GM06990 (cell line): ENCODE results near the gene EIF4E1B.

Experiments used
- DNase-seq: peaks from one replicate; pipeline ENCODE4 v3.0.0-alpha.2; 2011; ENCODE audit not compliant: insufficient read length; ENCODE audit errors: extremely low read depth
- H3K27me3 ChIP-seq: replicated peaks from 2 replicates; pipeline ENCODE4 v1.6.0; 2011; ENCODE audit warnings: low read length; ENCODE audit not compliant: control insufficient read depth, insufficient read depth
- H3K36me3 ChIP-seq: 2 replicates; pipeline ENCODE4 v1.5.1; 2011; ENCODE audit warnings: low read length; ENCODE audit not compliant: control insufficient read depth, insufficient read depth
- H3K4me3 ChIP-seq: replicated peaks from 2 replicates; pipeline ENCODE4 v1.5.1; 2011; ENCODE audit warnings: low read depth, mild to moderate bottlenecking, control low read depth, low read length
- TF ChIP-seq, protein P1 (sequence below): IDR thresholded peaks from 2 replicates; pipeline ENCODE4 v1.5.1; 2011; ENCODE audit warnings: low read length, control low read depth, mild to moderate bottlenecking, inconsistent platforms; ENCODE audit not compliant: insufficient read depth, poor library complexity, severe bottlenecking

The EIF4E1B gene, protein sequence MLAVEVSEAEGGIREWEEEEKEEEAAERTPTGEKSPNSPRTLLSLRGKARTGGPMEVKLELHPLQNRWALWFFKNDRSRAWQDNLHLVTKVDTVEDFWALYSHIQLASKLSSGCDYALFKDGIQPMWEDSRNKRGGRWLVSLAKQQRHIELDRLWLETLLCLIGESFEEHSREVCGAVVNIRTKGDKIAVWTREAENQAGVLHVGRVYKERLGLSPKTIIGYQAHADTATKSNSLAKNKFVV

DNA sequence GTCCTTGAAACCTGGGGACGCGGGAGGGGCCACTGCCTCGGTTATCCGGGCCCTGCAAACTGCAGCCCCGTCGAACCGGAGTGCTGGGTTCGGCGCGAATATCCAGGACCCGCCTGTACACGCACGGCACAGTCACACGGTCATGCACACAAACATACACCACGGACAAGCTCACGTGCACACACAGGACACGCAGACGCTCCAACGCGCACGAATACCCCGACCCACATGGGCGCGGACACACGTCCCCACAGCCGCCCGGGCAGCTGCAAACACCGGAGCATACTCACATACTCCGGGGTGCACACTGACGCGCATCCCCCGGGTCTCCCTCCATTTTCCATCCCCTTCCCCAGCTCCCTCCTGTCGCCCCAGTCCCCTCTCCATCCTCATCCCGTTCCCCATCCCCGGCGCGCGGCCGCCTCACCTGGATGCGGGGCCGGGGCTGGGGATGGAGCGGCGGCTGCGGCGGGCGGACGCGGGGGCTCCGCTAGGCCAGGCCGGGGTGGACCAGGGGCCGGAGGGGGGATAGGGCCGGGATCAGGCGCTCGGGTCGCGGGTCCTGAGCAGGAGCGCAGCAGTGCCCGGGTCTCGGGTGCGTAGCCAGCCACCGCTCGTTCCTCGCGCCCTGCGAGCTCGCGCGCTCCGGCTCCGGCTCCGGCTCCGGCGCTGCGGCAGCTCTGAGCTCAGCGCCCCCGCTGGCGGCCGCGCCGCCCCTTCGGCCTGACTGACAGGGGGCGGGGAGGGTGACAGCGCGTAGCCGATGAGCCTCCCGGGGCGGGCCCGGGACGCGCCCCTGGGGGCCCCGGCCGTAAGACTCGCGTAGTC, at the start of gene EIF4E1B, which contains the start of gene SNCB:
TSS of gene EIF4E1B (plus strand) at position 823 of the 828 bp plus-strand sequence. CDS start 12,113 bp downstream, outside the sequence.
TSS of gene SNCB (minus strand) at position 682 of the 828 bp plus-strand sequence. CDS start 880 bp downstream, outside the sequence.
- DNase-seq: peak; percentile 70
- Histone ChIP-seq H3K4me3 (peak within 1 kb of the TSS; percentile 43), H3K36me3 (no peaks in the 10 kb centered on the region), H3K27me3 (peaks cover 5% of the 10 kb centered on the region)
- TF ChIP-seq, protein P1, sequence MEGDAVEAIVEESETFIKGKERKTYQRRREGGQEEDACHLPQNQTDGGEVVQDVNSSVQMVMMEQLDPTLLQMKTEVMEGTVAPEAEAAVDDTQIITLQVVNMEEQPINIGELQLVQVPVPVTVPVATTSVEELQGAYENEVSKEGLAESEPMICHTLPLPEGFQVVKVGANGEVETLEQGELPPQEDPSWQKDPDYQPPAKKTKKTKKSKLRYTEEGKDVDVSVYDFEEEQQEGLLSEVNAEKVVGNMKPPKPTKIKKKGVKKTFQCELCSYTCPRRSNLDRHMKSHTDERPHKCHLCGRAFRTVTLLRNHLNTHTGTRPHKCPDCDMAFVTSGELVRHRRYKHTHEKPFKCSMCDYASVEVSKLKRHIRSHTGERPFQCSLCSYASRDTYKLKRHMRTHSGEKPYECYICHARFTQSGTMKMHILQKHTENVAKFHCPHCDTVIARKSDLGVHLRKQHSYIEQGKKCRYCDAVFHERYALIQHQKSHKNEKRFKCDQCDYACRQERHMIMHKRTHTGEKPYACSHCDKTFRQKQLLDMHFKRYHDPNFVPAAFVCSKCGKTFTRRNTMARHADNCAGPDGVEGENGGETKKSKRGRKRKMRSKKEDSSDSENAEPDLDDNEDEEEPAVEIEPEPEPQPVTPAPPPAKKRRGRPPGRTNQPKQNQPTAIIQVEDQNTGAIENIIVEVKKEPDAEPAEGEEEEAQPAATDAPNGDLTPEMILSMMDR: no peak

DNA sequence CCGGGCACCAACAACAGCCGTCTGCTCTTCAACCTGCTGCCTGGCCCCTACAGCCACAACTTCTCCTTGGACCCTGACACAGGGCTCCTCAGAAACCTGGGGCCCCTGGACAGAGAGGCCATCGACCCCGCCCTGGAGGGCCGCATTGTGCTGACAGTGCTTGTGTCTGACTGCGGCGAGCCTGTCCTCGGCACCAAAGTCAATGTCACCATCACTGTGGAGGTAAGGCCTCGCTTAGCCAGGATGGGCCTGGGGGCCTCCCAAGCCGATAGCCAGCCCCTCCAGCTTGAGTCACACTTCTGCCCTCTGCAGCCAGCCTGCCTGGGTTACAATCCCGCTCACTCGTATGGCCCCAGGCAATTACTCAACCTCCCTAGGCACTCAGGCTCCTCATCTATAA, 49.1 kb upstream of the EIF4E1B start:
- H3K27me3 ChIP-seq: no peaks in the 10 kb centered on the region
- no peaks in the 10 kb centered on the region for H3K36me3 ChIP-seq
- no peak overlapping the region for H3K4me3 ChIP-seq
- TF ChIP-seq, protein P1: no peak
- no peak for DNase-seq

DNA sequence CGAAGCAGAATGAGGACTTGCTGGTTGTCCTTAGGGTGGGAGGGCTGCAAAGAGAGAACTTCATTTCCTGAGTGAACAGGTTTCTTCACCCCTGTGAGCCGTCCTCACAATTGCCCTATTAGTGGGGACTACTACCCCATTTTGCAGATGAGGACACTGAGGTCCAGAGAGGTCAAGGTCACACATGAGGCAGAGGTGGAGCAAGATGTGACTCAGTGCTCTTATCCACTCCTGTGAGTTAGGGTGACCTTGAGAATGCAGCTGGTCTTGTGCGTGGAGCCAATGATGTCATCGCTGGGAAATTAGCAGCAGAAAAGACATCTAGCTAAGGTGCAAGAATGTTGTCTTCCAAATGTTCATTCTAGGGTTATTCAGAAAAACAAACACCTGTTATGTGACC, 47.4 kb upstream of the EIF4E1B start:
- Histone ChIP-seq H3K27me3 (no peaks in the 10 kb centered on the region), H3K36me3 (no peaks in the 10 kb centered on the region), H3K4me3 (no peak overlapping the region)
- no peak for DNase-seq
- TF ChIP-seq, protein P1: no peak

DNA sequence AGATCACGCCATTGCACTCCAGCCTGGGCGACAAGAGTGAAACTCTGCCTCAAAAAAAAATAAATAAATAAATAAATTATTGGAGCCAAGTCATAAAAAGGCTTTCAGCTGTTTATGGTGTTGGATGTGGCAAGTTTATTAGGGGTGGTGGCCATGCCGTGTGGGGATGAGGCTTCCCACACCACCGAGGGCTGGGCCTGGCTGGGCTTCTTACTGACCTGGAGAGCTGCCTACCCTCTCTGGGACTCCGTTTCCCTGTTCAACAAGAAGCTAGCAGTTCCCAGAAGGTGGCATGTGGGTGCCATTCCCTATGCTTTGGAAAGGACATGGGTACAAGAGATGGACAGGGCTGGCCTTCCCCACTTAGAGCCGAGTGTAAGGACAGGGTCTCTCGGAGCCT, 43.1 kb upstream of the EIF4E1B start:
- Histone ChIP-seq H3K27me3 (no peaks in the 10 kb centered on the region), H3K36me3 (no peaks in the 10 kb centered on the region), H3K4me3 (no peak overlapping the region)
- DNase-seq: no peak
- TF ChIP-seq, protein P1: no peak

DNA sequence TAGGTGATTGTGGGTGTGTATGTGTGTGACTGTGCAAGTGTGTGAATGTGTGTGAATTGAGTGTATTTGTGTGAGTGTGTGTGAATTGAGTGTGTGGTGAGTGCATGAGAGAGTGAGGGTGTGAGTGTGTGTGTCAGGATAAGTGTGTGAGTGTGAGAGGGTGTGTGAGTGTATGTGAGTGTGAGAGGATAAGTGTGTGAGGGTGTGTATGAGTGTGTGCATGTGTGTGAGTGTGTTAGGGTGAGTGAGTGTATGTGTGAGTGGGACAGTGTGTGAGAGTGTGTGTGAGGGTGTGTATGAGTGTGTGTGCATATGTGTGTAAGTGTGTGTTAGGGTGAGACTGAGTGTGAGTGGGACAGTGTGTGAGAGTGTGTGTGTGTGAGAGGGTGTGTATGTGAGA, 42.2 kb upstream of the EIF4E1B start:
- Histone ChIP-seq H3K27me3 (no peaks in the 10 kb centered on the region), H3K4me3 (no peak overlapping the region), H3K36me3 (no peaks in the 10 kb centered on the region)
- TF ChIP-seq, protein P1: no peak
- no peak for DNase-seq
